Activated T-helper 17 cell treated with anti-CD3 and anti-CD28 coated beads, Interleukin-2, amount 50 U/mL, for 72 hours (primary cell): Measurements from ENCODE around the gene USP47. TPM values are rescaled to one million over a fixed set of nuclear protein-coding genes. Genes with fewer than 3 reads are reported as not detected.

Source experiments
- ATAC-seq: fragments of 150-1000 bp; cut with Tn5 transposase; replicated peaks from 2 replicates; pipeline ENCODE4 v1.10.0; 2021; ENCODE audit warnings: mild to moderate bottlenecking, moderate library complexity
- H3K27ac Mint-ChIP-seq: one replicate; pipeline ENCODE4 v1.8.0; 2022; ENCODE audit warnings: mixed read lengths
- H3K27me3 Mint-ChIP-seq: one replicate; pipeline ENCODE4 v1.8.0; 2022; ENCODE audit warnings: mixed read lengths
- H3K36me3 Mint-ChIP-seq: one replicate; pipeline ENCODE4 v1.8.0; 2022; ENCODE audit warnings: low read depth, mild to moderate bottlenecking, mixed read lengths
- H3K4me1 Mint-ChIP-seq: one replicate; pipeline ENCODE4 v1.8.0; 2022; ENCODE audit warnings: mixed read lengths
- H3K4me3 Mint-ChIP-seq: one replicate; pipeline ENCODE4 v1.8.0; 2022; ENCODE audit warnings: mild to moderate bottlenecking, mixed read lengths
- H3K9me3 Mint-ChIP-seq: one replicate; pipeline ENCODE4 v1.8.0; 2022; ENCODE audit warnings: mixed read lengths
- total RNA-seq, 2 donors: library from RNA; stranded (reverse); gene quantifications; one replicate each; pipeline ENCODE4 v1.2.3, GENCODE V29; 2022

USP47 gene
- total RNA-seq, 2 donors from 2014 or later: 37.1 to 58.2 TPM

GRCh38 chr11:12006552-12007229 lies 164.9 kb downstream of the USP47 start:
- H3K36me3 Mint-ChIP-seq: no peaks in the 10 kb centered on the region
- peaks cover 5% of the 10 kb centered on the region for H3K4me1 Mint-ChIP-seq
- H3K27me3 Mint-ChIP-seq: peaks cover 59% of the 10 kb centered on the region
- ATAC-seq: no peak
- H3K9me3 Mint-ChIP-seq: no peaks in the 10 kb centered on the region
- H3K4me3 Mint-ChIP-seq: peak overlapping the region; percentile 28
- no peak overlapping the region for H3K27ac Mint-ChIP-seq

- Mint-ChIP-seq H3K9me3 (no peaks in the 10 kb centered on the region), H3K4me1 (peaks cover 5% of the 10 kb centered on the region), H3K4me3 (peak overlapping the region; percentile 28), H3K27ac (no peak overlapping the region), H3K36me3 (no peaks in the 10 kb centered on the region), H3K27me3 (peaks cover 56% of the 10 kb centered on the region)
- no peak for ATAC-seq
Measured at GRCh38 chr11:12007230-12007593, 165.4 kb downstream of the USP47 start.

- Mint-ChIP-seq H3K4me1 (peaks cover 5% of the 10 kb centered on the region), H3K4me3 (peak within 1 kb of the TSS; percentile 67), H3K36me3 (no peaks in the 10 kb centered on the region), H3K27me3 (peaks cover 55% of the 10 kb centered on the region), H3K27ac (no peak within 1 kb of the TSS), H3K9me3 (no peaks in the 10 kb centered on the region)
- no peak for ATAC-seq
Measured at GRCh38 chr11:12007769-12008737, 166.3 kb downstream of the USP47 start, which contains the start of gene DKK3. Gene DKK3, minus strand, starts transcription at chr11:12008626. Its CDS starts 44 bp downstream, at chr11:12008582.

Other genes starting within 250 kb of the USP47 start
- gene GALNT18, start 220.0 kb upstream of the USP47 start, total RNA-seq: 10 to 100 TPM in 1 of 2 donors, 1 to 10 TPM in 1; 7.3 to 10.9 TPM
- gene DKK3, start 166.7 kb downstream of the USP47 start, total RNA-seq: not detected